A549 (cell line): ENCODE measurements around the gene SMPD2.

Experiments used
- EP300 ChIP-seq, 2 experiments: fragments of >200 bp; sonication (Bioruptor Twin); formaldehyde crosslinking; IDR thresholded peaks; 2 replicates in 1 of 2; 3 replicates in 1 of 2; pipeline ENCODE4 v1.6.1; 2016 to 2017
- TF ChIP-seq, protein P1 (sequence below): fragments of >200 bp; sonication (Bioruptor Twin); formaldehyde crosslinking; IDR thresholded peaks from 3 replicates; pipeline ENCODE4 v1.5.1; 2016

DNA sequence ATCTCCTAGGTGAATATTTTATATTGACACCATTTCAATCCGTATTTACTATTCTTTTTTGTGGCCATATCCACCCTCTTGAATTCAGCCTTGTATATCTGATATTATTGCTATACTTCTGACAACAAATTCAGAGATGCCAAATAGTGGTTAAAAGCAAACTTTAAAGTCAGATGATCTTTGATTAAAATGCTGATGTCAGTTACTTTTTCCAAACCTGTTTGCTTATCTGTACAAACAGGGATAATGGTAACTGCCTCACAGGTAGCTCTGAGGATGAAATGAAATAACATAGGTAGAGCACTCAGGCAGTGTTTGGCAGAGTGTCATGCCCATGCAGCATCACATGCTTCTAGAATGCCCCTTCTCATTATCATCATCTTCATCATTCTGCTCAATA lies 19.3 kb upstream of the SMPD2 start:
- no peak for TF ChIP-seq EP300 (IDR thresholded peaks at IDR 0.05)
- TF ChIP-seq, protein P1, sequence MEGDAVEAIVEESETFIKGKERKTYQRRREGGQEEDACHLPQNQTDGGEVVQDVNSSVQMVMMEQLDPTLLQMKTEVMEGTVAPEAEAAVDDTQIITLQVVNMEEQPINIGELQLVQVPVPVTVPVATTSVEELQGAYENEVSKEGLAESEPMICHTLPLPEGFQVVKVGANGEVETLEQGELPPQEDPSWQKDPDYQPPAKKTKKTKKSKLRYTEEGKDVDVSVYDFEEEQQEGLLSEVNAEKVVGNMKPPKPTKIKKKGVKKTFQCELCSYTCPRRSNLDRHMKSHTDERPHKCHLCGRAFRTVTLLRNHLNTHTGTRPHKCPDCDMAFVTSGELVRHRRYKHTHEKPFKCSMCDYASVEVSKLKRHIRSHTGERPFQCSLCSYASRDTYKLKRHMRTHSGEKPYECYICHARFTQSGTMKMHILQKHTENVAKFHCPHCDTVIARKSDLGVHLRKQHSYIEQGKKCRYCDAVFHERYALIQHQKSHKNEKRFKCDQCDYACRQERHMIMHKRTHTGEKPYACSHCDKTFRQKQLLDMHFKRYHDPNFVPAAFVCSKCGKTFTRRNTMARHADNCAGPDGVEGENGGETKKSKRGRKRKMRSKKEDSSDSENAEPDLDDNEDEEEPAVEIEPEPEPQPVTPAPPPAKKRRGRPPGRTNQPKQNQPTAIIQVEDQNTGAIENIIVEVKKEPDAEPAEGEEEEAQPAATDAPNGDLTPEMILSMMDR = no peak
